ENCODE measurements around the gene HDGF.

The HDGF gene

DNA sequence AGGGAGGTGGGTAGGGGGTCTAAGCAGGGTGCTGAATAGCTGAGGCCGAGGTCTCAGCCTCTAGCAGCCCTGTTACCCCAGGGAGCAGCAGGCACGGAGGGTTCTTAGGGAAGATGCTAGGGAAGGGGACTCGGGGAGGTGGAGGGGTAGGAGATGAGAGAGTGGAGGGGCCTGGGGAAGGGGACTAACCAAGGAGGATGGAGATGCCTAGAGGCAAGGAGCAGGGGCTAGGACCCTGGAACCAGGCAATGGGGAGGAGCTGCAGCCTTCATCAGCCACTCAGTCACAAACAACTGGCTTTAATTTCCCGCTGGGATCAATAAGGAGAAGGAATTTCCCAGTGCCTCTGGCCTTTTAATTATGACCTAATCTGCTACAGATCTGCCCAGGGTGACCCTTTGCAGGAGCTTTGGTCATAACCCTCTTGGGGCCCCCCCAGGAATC, 43.2 kb downstream of the HDGF start:
- Mint-ChIP-seq H3K9me3 (no peaks in the 10 kb centered on the region), H3K36me3 (peaks cover 0 to 7% of the 10 kb centered on the region in 2 donors), H3K4me1 (peaks cover 17 to 32% of the 10 kb centered on the region in 2 donors), H3K27me3 (peaks cover 30% of the 10 kb centered on the region in 2 donors), H3K27ac (no peak overlapping the region), H3K4me3 (no peak overlapping the region)
- no peak for DNase-seq
- ATAC-seq (replicated peaks), result no peak

DNA sequence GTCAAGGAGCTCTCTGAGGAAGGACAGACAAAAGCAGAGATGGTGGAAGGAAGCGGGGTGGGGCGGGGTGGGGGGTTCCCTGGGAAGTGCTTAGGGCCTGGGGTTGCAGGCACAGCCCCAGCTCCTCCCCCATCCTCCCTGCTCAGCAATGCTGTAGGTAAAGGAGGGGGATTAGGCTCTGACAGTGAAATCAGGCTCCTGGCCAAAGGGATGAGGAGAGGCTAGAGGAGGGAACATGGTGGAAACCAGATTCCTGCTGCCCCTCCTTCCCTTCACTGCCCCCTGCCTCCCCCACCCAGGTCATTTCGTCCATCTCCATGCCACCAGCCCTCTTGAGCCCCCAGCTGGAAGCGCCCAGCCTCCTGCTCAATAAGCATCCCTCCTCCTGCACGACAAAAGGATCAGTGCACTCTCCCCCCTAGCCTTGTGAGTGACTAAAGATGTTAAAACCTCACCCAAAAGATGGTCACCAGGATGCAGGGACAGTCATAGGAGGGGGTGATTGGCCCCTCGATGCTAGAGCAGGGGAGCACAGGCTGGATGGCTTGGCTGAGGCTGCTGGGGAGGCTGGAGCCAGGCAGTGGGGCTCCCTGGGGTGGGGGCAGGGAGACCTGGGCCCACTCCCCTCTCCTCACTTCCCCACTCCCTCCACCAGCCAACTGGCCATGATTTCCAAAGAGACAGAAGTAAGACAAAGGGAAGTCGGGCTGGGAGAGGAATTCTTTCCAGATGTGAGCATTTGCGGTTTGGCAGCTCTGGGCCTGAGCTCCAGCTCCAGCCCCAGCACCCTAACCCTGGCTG, 43.9 kb downstream of the HDGF start:
- peak overlapping the region; percentile 37 for H3K27ac Mint-ChIP-seq
- H3K36me3 Mint-ChIP-seq, result peaks cover 0 to 4% of the 10 kb centered on the region in 2 donors
- H3K27me3 Mint-ChIP-seq, result peaks cover 35 to 37% of the 10 kb centered on the region in 2 donors
- no peak overlapping the region for H3K4me3 Mint-ChIP-seq
- DNase-seq (no peak), ATAC-seq (replicated peaks) (no peak)
- no peaks in the 10 kb centered on the region for H3K9me3 Mint-ChIP-seq
- H3K4me1 Mint-ChIP-seq, result peaks cover 17 to 32% of the 10 kb centered on the region in 2 donors

DNA sequence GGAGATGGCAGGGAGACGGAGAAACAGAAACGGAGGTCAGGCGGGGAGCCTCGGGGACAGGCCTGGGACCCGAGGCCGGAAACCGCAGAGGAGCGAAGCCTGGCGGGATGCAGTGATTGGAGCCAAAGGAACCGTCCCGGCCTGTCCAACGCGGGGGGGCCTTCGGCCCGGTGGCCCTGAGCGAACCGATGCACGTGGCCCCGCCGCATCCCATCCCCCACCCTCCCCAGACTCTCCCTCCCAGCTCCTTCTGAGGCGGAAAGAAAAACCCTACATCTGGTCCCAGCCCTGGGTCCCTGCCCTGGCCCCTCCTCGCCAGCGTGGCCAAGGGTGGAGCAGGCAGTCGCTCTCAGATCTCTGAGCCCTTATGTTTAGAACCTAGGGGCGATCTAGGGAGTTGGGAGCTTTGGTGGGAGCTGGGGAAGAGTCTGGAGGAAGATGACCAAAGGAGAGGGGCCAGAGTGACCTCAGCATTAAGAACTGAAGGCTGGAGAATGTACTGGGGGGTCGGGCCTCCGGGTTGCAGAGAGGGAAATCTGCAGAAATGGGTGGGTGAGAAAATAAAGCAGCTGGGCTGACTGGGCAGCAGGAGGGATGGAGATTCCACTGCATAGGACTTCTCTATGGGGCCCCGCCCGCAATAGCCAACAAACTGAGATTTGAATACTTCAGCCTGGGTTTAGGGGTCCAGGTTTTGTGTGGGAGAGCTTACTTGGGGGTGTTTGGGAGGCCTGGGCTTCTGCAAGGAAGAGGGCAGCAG, 44.6 kb downstream of the HDGF start:
- ATAC-seq (replicated peaks) (peak in 1 of 2 donors; percentile 15), DNase-seq (no peak)
- Mint-ChIP-seq H3K36me3 (no peaks in the 10 kb centered on the region), H3K4me1 (peaks cover 17 to 32% of the 10 kb centered on the region in 2 donors), H3K9me3 (no peaks in the 10 kb centered on the region), H3K27ac (no peak overlapping the region), H3K27me3 (peaks cover 35 to 42% of the 10 kb centered on the region in 2 donors), H3K4me3 (peak overlapping the region; percentile 85 to 90)

DNA sequence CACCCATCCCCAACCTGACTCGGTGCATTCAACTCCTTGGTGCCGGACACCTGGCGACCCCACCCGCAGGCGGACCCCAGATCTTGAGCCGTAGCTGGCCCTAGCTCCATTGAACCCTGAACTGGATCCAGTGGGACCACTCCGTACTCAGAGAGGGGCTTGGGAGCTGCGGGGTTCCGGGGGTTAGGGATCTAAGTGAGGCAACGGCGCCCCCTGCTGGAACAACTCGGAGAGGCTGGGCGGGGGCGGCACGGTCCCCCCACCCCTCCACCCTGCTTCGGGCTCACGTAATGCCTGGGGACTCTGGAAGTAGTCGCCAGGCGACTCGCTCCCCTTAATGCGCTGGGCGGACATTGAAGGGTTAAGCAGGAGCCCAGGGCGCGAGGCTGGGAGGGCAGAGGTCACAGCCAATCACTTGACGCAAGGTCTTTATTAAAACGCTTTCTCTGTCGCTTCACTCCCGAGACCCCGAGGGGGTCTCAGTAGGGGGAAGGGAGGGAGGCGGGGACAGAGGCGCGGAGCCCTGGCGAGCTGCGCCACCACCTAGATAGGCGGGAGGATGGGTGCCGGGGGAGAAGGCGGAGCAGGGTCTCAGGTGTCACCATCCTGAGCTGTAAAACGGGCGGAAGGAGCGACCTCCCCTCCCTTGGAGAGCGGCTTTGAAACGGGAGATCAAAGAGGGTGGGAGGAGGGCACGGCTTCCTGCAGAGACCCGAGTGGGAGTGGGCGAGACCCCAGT, 45.4 kb downstream of the HDGF start:
- H3K4me3 Mint-ChIP-seq, result peak overlapping the region; percentile 85 to 90
- H3K27ac Mint-ChIP-seq, result peak overlapping the region; percentile 96

DNA sequence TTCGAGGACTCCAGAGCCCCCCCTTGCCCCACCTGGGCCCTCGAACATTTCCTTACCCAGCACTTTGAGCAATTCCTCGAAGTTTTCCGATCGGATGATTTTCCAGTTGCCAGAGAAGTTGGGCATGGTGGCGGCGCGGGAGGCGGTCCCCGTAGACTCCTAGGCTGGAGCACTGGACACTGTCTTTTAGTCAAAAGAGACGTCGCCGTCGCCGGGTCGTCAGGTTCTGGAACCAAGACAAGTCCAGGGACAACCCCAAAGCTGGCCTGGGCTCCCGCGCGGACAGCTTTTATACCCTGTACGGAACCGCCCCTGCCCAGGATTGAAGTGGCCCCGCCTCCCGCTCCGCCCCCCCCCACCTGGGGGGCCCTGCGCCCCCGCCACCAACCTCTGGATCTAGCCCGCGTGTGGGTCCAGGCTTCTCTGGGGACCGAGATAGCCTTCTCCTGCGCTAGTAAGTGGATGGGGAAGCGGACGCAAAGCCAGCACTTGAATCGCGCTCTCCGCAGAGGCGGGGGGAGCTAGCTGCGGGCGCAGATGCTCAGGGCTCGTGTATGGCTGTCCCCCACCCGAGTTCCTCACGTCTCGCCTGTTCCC, 46.1 kb downstream of the HDGF start, which contains the start of gene CRABP2:
Gene CRABP2 (minus strand): TSS at position 263 of the 597 bp plus-strand sequence. CDS start 137 bp downstream, at position 126.
- H3K36me3 Mint-ChIP-seq, result no peaks in the 10 kb centered on the region
- DNase-seq (no peak), ATAC-seq (replicated peaks) (peak; percentile 53 to 61)
- peaks cover 17 to 32% of the 10 kb centered on the region in 2 donors for H3K4me1 Mint-ChIP-seq
- H3K9me3 Mint-ChIP-seq, result no peaks in the 10 kb centered on the region
- H3K4me3 Mint-ChIP-seq, result peak within 1 kb of the TSS; percentile 85 to 90
- peaks cover 47 to 56% of the 10 kb centered on the region in 2 donors for H3K27me3 Mint-ChIP-seq
- H3K27ac Mint-ChIP-seq, result peak within 1 kb of the TSS; percentile 96

More for the DNA sequence above, 45.4 kb downstream of the HDGF start:
- H3K4me1 Mint-ChIP-seq, result peaks cover 17 to 32% of the 10 kb centered on the region in 2 donors
- no peaks in the 10 kb centered on the region for H3K36me3 Mint-ChIP-seq
- DNase-seq (peak; percentile 35), ATAC-seq (replicated peaks) (peak; percentile 63 to 71)
- peaks cover 40 to 49% of the 10 kb centered on the region in 2 donors for H3K27me3 Mint-ChIP-seq
- no peaks in the 10 kb centered on the region for H3K9me3 Mint-ChIP-seq

DNA sequence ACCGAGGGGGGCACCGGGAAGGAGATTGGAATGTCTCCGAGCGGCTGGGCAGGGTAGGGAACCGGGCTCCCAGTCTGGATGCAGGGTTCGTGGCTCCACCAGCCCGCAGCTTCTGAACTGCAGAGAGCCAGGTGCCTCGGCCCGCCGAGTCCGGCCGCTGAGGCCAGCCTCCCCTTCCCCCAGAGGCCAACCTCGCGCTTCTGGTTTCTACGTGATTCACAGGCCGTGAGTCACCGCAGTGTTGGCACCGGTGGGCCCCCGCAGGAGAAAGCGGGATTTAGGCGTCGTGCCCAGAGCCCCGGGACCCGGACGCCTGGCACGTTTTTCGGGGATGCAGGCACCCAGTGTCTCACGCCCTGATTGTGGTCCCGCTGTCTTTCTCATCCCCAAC, 46.5 kb downstream of the HDGF start:
- H3K27ac Mint-ChIP-seq, result peak overlapping the region; percentile 71
- H3K4me1 Mint-ChIP-seq, result peaks cover 17 to 32% of the 10 kb centered on the region in 2 donors
- ATAC-seq (replicated peaks) (peak; percentile 27 to 40), DNase-seq (no peak)
- H3K9me3 Mint-ChIP-seq, result no peaks in the 10 kb centered on the region
- H3K27me3 Mint-ChIP-seq, result peaks cover 50 to 59% of the 10 kb centered on the region in 2 donors
- H3K36me3 Mint-ChIP-seq, result peaks cover 1% of the 10 kb centered on the region in 2 donors
- peak overlapping the region; percentile 85 to 90 for H3K4me3 Mint-ChIP-seq

DNA sequence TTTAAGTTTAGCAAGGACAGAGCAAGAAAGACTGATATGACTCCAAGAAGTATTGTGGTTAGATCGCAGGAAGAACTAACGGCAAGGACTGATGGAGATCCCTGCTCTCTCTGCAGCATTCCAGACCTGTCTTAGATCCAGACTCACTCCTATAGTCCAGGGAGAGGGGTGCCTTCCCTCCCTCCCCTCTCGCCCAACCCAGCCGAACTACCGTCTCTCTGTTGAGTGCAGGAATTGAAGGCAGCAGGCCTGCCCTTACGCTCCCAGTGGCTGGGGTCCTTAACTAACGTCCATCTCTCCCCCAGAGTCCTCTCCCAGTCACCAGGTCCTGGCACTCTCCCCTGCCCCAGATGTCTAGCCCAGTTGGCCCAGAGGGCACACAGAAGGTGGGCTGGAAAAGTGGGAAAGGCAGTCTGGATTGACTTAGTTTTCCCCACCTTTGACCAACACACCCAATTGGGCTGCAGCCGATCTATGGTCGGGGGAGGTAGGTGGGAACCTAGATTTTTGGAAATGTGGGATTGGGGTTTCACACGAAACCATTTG, 47.2 kb downstream of the HDGF start:
- no peak overlapping the region for H3K27ac Mint-ChIP-seq
- H3K4me1 Mint-ChIP-seq, result peaks cover 17 to 32% of the 10 kb centered on the region in 2 donors
- peak overlapping the region; percentile 18 to 85 for H3K4me3 Mint-ChIP-seq
- no peaks in the 10 kb centered on the region for H3K9me3 Mint-ChIP-seq
- H3K36me3 Mint-ChIP-seq, result peaks cover 3 to 6% of the 10 kb centered on the region in 2 donors
- ATAC-seq (replicated peaks), result no peak
- H3K27me3 Mint-ChIP-seq, result peaks cover 55 to 66% of the 10 kb centered on the region in 2 donors
- no peak for DNase-seq

DNA sequence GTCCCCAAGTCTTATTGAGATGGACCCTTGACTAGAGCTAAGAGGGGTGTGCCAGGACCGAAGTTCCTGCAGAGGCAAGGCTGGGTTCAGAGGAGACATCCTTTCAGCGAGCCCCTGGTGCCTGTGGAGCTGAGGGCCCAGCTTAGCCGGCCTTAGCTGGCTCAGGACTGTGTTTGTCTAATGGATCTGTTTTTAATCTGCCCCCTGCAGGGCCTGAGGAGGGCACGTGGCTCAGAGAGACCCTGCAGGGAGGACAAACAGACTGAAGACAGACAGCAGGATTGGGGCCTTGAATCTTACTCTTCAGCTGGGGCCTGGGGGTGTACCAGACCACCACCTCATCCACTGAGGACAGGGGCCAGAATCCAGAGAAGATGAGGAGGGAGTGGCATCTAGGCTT, 47.7 kb downstream of the HDGF start:
- no peak overlapping the region for H3K4me3 Mint-ChIP-seq
- H3K4me1 Mint-ChIP-seq, result peaks cover 17 to 32% of the 10 kb centered on the region in 2 donors
- no peak for DNase-seq
- H3K36me3 Mint-ChIP-seq, result peaks cover 6 to 10% of the 10 kb centered on the region in 2 donors
- H3K9me3 Mint-ChIP-seq, result no peaks in the 10 kb centered on the region
- peaks cover 60 to 71% of the 10 kb centered on the region in 2 donors for H3K27me3 Mint-ChIP-seq
- ATAC-seq (replicated peaks), result no peak
- H3K27ac Mint-ChIP-seq, result no peak overlapping the region

DNA sequence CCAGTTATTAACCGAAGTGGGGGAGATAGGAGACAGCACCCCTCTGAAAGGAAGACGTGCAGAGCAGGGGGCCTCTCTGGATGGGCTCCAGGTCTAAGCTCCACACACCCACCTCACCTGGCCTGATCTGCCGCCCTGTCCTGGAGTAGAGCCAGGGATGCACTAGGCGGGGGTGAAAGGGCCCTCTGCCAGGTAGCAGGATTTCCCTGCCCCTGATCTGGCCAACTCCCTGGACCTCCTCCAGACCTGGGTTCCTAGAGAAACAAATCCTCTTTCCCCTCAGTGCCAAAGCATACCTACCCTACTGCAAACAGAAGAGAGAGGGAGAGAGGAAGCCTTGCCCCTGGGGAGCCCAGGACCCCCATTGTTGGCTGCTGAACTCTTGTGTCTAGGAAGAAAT, 48.1 kb downstream of the HDGF start:
- H3K9me3 Mint-ChIP-seq, result no peaks in the 10 kb centered on the region
- no peak overlapping the region for H3K27ac Mint-ChIP-seq
- no peak overlapping the region for H3K4me3 Mint-ChIP-seq
- peaks cover 64 to 75% of the 10 kb centered on the region in 2 donors for H3K27me3 Mint-ChIP-seq
- DNase-seq (no peak), ATAC-seq (replicated peaks) (no peak)
- peaks cover 7 to 11% of the 10 kb centered on the region in 2 donors for H3K36me3 Mint-ChIP-seq
- H3K4me1 Mint-ChIP-seq, result peaks cover 17 to 32% of the 10 kb centered on the region in 2 donors

DNA sequence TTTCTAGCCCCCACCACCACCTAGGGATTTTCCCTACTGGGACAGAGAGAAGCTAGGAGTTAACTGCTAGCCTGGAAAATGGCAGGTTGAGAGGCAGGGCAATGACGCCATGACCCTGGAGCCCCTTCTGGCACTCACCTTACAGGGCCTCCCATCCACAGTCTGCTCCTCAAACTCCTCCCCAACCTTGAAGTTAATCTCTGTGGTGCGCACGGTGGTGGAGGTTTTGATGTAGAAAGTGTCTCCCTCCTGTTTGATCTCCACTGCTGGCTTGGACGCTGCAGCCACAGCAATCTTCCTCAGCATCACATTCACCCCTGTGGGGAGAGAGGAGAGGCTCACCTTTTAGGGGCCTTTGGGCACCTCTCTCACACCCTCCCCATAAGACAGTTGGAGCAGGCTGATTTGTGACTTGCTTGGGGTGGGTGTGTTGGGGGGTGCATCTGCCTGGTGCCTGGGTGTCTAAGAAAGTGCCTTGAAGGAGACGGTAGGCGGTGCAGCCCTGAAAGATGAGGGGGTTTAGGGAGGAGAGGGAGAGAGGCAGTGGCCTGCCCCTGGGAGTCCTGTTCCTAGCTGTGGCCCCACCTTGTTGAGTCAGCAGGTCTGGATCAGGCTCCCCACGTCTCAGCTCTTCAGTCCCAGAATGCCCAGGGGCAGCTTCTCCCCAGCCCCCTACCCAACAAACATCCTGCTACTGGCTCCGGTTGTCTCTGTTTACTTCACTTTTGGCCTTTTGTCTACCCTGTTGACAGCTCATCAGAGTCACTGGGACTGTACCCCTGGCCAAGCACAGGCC, 50.5 kb downstream of the HDGF start:
- ATAC-seq (replicated peaks) (no peak), DNase-seq (no peak)
- Mint-ChIP-seq H3K4me1 (peaks cover 7 to 24% of the 10 kb centered on the region in 2 donors), H3K9me3 (no peaks in the 10 kb centered on the region), H3K4me3 (no peak overlapping the region), H3K27ac (no peak overlapping the region), H3K36me3 (peaks cover 7 to 11% of the 10 kb centered on the region in 2 donors), H3K27me3 (peaks cover 74 to 93% of the 10 kb centered on the region in 2 donors)

DNA sequence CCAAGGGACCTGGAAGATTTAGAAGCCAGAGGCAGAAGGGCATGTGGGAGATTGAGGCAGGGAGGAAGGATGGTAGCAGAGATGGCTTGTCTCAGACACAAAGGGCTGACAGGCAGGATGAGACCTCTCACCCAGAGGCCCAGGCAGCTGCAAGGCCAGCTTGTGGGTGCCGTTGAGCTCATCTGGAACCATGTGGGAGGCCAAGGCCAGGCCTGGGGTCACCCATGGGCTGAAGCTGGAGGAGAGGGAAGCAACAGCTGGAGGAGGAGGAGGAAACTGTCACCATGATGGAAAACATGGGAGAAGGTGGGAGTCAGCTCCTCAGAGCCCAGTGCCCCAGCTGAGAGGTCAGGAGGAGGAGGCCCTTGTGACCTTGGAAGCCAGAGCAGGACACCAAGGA, 52.5 kb downstream of the HDGF start:
- ATAC-seq (replicated peaks) (no peak), DNase-seq (no peak)
- peaks cover 0 to 4% of the 10 kb centered on the region in 2 donors for H3K4me1 Mint-ChIP-seq
- H3K36me3 Mint-ChIP-seq, result peaks cover 7 to 11% of the 10 kb centered on the region in 2 donors
- H3K27ac Mint-ChIP-seq, result no peak overlapping the region
- no peak overlapping the region for H3K4me3 Mint-ChIP-seq
- H3K9me3 Mint-ChIP-seq, result no peaks in the 10 kb centered on the region
- H3K27me3 Mint-ChIP-seq, result peaks cover 70 to 84% of the 10 kb centered on the region in 2 donors

DNA sequence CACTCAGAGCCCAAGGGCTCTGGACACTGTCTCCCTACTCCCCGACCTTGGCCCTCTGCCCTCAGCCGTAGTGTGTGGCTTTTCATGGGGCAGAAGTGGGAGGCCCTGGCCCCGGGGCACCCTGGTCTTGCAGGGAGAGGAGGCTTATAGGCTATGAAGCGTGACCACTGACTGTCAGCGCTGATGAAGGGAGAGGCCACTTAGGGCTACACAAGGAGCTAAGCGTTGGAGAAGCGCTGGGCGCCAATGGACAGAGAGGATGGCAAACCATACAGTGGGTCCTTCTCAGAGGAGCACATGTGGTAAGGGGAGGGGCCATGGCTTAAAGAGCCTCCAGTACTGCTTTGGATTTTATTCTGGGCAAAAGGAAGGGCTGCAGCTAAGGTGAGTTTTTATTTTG, 54.0 kb downstream of the HDGF start:
- peaks cover 74 to 84% of the 10 kb centered on the region in 2 donors for H3K27me3 Mint-ChIP-seq
- DNase-seq (no peak), ATAC-seq (replicated peaks) (no peak)
- peak overlapping the region; percentile 31 for H3K27ac Mint-ChIP-seq
- H3K4me3 Mint-ChIP-seq, result no peak overlapping the region
- peaks cover 9 to 12% of the 10 kb centered on the region in 2 donors for H3K4me1 Mint-ChIP-seq
- no peaks in the 10 kb centered on the region for H3K9me3 Mint-ChIP-seq
- peaks cover 7 to 11% of the 10 kb centered on the region in 2 donors for H3K36me3 Mint-ChIP-seq

DNA sequence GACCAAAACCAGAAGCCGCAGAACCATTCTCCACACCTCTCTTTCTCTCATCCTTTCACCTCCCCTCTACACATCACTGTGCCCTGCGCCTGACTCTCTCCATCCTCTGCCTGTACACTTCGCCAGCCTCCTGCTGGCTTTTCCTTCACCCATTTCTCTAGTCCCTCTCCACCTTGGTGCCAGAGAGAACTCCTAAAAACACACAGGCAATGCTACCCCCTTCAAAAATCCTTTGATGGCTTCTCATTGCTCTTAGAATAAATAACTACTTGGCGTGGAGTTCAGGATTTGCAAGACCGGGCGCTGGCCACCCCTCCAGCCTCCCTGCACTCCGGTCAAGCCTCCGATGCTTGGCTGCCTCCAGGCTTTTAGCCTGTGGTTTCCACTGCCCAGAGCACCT, 54.7 kb downstream of the HDGF start:
- Mint-ChIP-seq H3K36me3 (peaks cover 7 to 11% of the 10 kb centered on the region in 2 donors), H3K27me3 (peaks cover 81 to 86% of the 10 kb centered on the region in 2 donors), H3K4me3 (no peak overlapping the region), H3K9me3 (no peaks in the 10 kb centered on the region), H3K4me1 (peaks cover 17 to 19% of the 10 kb centered on the region in 2 donors), H3K27ac (no peak overlapping the region)
- no peak for DNase-seq
- ATAC-seq (replicated peaks), result no peak
